GM21529 (cell line): ENCODE measurements around the gene PSAPL1.

Experiments
- ATAC-seq: cut with Tn5 transposase; IDR thresholded peaks from one replicate; pipeline ENCODE4 v1.9.1; 2021; ENCODE audit not compliant: unreplicated experiment

The PSAPL1 gene

GRCh38 chr4:7421356-7422150 is 13.2 kb downstream of the PSAPL1 start:
- no peak for ATAC-seq

GRCh38 chr4:7420661-7421040 is 14.1 kb downstream of the PSAPL1 start:
- ATAC-seq = no peak

GRCh38 chr4:7419961-7420660 is 14.6 kb downstream of the PSAPL1 start:
- no peak for ATAC-seq

- ATAC-seq = no peak
Observed at GRCh38 chr4:7418131-7418943, 16.4 kb downstream of the PSAPL1 start.

GRCh38 chr4:7417639-7418038 is 17.1 kb downstream of the PSAPL1 start:
- ATAC-seq = no peak

- no peak for ATAC-seq
Observed at GRCh38 chr4:7416745-7417432, 17.8 kb downstream of the PSAPL1 start.

GRCh38 chr4:7415927-7416686 is 18.6 kb downstream of the PSAPL1 start:
- ATAC-seq = no peak

GRCh38 chr4:7414736-7415510 is 19.8 kb downstream of the PSAPL1 start:
- ATAC-seq = no peak

GRCh38 chr4:7414046-7414445 is 20.7 kb downstream of the PSAPL1 start:
- ATAC-seq = no peak

GRCh38 chr4:7412554-7412912 is 22.2 kb downstream of the PSAPL1 start:
- ATAC-seq = no peak

- no peak for ATAC-seq
Observed at GRCh38 chr4:7411896-7412553, 22.7 kb downstream of the PSAPL1 start.

GRCh38 chr4:7411491-7411890 is 23.2 kb downstream of the PSAPL1 start:
- no peak for ATAC-seq

- ATAC-seq = no peak
Observed at GRCh38 chr4:7410446-7410845, 24.3 kb downstream of the PSAPL1 start.

- no peak for ATAC-seq
Observed at GRCh38 chr4:7408166-7408565, 26.6 kb downstream of the PSAPL1 start.

GRCh38 chr4:7403001-7403400 is 31.7 kb downstream of the PSAPL1 start:
- ATAC-seq = no peak

GRCh38 chr4:7402526-7402925 is 32.2 kb downstream of the PSAPL1 start:
- no peak for ATAC-seq

- ATAC-seq = no peak
Observed at GRCh38 chr4:7400671-7401298, 33.9 kb downstream of the PSAPL1 start.

- ATAC-seq = no peak
Observed at GRCh38 chr4:7399440-7400234, 35.1 kb downstream of the PSAPL1 start.
